ENCODE measurements around the gene SNRNP40. TPM values are rescaled to one million over a fixed set of nuclear protein-coding genes. Genes with fewer than 3 reads are reported as not detected.

SNRNP40 gene
- polyA plus RNA-seq, 1 of the 3 experiments (the other 2 are of a cell fraction): 46.7 TPM

DNA sequence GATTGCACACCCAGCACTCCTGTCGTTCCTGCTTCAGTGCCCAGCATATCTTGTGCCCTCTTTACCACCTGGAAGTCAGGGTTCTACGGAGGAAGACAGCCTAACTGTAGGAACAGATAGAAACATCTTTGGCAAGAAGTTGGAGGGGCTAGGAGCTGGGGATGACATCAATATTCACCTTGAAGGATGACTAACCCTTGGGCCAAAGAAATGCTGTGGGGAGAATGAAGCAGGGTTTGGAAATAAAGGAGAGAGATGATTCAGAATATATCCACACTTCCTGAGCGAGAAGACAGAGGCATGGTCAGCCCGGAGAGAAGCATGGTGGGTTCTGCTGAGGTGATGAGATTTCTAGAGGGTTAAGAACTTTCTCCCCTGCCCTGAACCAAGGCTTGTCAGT lies 52.3 kb downstream of the SNRNP40 start:
- Histone ChIP-seq H3K27ac (ENCODE audit: low read depth in 2 of 2, low read length in 1 of 2) (no peak overlapping the region), H3K27me3 (ENCODE audit: insufficient read depth) (peaks cover 4% of the 10 kb centered on the region; the same call in 1 of the 2 replicates), H4K20me1 (ENCODE audit: insufficient read depth) (no peaks in the 10 kb centered on the region), H3K4me3 (ENCODE audit: low read depth in 2 of 2, low read length in 1 of 2) (no peak overlapping the region), H3K79me2 (ENCODE audit: insufficient read depth) (no peaks in the 10 kb centered on the region), H3K4me2 (no peak overlapping the region), H3K4me1 (ENCODE audit: control insufficient read depth in 1 of 2, insufficient read depth in 2 of 2, low read depth in 1 of 2, low read length in 1 of 2) (peaks cover 0 to 7% of the 10 kb centered on the region in 2 experiments; a peak in 1 of 4 replicates), H3K9me3 (no peaks in the 10 kb centered on the region), H3F3A (replicated peaks; ENCODE audit: insufficient read depth) (no peaks in the 10 kb centered on the region), H2AFZ (ENCODE audit: low read depth) (no peak overlapping the region), H3K9ac (no peak overlapping the region), H3K9me2 (no peaks in the 10 kb centered on the region), H3K36me3 (replicated peaks in 1 of 2; ENCODE audit: control insufficient read depth in 1 of 2, insufficient read depth in 2 of 2, low read length in 1 of 2) (no peaks in the 10 kb centered on the region)
- DNase-seq: no peak
- TF ChIP-seq SMC3 (IDR thresholded peaks at IDR 0.05; ENCODE audit: low read depth, low read length) (no peak), TAF1 (IDR thresholded peaks at IDR 0.05; ENCODE audit: borderline replicate concordance, low read depth, low read length) (no peak), RCOR1 (IDR thresholded peaks at IDR 0.05; ENCODE audit: low read length) (no peak), JUND (IDR thresholded peaks at IDR 0.05) (no peak), POLR2AphosphoS5 (IDR thresholded peaks at IDR 0.05; ENCODE audit: low read depth, low read length) (no peak)
- TF ChIP-seq, protein P1, sequence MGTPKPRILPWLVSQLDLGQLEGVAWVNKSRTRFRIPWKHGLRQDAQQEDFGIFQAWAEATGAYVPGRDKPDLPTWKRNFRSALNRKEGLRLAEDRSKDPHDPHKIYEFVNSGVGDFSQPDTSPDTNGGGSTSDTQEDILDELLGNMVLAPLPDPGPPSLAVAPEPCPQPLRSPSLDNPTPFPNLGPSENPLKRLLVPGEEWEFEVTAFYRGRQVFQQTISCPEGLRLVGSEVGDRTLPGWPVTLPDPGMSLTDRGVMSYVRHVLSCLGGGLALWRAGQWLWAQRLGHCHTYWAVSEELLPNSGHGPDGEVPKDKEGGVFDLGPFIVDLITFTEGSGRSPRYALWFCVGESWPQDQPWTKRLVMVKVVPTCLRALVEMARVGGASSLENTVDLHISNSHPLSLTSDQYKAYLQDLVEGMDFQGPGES (IDR thresholded peaks at IDR 0.05; ENCODE audit: low read depth, low read length): no peak
- TF ChIP-seq, protein P2, sequence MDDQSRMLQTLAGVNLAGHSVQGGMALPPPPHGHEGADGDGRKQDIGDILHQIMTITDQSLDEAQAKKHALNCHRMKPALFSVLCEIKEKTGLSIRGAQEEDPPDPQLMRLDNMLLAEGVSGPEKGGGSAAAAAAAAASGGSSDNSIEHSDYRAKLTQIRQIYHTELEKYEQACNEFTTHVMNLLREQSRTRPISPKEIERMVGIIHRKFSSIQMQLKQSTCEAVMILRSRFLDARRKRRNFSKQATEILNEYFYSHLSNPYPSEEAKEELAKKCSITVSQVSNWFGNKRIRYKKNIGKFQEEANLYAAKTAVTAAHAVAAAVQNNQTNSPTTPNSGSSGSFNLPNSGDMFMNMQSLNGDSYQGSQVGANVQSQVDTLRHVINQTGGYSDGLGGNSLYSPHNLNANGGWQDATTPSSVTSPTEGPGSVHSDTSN (IDR thresholded peaks at IDR 0.05): no peak
- TF ChIP-seq, protein P3, sequence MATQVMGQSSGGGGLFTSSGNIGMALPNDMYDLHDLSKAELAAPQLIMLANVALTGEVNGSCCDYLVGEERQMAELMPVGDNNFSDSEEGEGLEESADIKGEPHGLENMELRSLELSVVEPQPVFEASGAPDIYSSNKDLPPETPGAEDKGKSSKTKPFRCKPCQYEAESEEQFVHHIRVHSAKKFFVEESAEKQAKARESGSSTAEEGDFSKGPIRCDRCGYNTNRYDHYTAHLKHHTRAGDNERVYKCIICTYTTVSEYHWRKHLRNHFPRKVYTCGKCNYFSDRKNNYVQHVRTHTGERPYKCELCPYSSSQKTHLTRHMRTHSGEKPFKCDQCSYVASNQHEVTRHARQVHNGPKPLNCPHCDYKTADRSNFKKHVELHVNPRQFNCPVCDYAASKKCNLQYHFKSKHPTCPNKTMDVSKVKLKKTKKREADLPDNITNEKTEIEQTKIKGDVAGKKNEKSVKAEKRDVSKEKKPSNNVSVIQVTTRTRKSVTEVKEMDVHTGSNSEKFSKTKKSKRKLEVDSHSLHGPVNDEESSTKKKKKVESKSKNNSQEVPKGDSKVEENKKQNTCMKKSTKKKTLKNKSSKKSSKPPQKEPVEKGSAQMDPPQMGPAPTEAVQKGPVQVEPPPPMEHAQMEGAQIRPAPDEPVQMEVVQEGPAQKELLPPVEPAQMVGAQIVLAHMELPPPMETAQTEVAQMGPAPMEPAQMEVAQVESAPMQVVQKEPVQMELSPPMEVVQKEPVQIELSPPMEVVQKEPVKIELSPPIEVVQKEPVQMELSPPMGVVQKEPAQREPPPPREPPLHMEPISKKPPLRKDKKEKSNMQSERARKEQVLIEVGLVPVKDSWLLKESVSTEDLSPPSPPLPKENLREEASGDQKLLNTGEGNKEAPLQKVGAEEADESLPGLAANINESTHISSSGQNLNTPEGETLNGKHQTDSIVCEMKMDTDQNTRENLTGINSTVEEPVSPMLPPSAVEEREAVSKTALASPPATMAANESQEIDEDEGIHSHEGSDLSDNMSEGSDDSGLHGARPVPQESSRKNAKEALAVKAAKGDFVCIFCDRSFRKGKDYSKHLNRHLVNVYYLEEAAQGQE (IDR thresholded peaks at IDR 0.05; ENCODE audit: low read depth, low read length): no peak
- TF ChIP-seq, protein P4, sequence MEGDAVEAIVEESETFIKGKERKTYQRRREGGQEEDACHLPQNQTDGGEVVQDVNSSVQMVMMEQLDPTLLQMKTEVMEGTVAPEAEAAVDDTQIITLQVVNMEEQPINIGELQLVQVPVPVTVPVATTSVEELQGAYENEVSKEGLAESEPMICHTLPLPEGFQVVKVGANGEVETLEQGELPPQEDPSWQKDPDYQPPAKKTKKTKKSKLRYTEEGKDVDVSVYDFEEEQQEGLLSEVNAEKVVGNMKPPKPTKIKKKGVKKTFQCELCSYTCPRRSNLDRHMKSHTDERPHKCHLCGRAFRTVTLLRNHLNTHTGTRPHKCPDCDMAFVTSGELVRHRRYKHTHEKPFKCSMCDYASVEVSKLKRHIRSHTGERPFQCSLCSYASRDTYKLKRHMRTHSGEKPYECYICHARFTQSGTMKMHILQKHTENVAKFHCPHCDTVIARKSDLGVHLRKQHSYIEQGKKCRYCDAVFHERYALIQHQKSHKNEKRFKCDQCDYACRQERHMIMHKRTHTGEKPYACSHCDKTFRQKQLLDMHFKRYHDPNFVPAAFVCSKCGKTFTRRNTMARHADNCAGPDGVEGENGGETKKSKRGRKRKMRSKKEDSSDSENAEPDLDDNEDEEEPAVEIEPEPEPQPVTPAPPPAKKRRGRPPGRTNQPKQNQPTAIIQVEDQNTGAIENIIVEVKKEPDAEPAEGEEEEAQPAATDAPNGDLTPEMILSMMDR (IDR thresholded peaks at IDR 0.05): no peak
- WGBS (ENCODE audit: low lambda C conversion rate): 71% methylated on average over 4 of the region's 4 CpGs
- ChIA-PET CTCF (interaction anchor here (1.7 to 4.7 kb wide), 2 partner anchors 59 to 81 kb away, joined by 3 to 31 read pairs; no protein-coding TSS in a partner anchor), POLR2A (no interaction called here)
